A549 (cell line): Measurements from ENCODE around the gene GPR160.

Source experiments
- EP300 ChIP-seq, 2 experiments: fragments of >200 bp; sonication (Bioruptor Twin); formaldehyde crosslinking; IDR thresholded peaks; 2 replicates in 1 of 2; 3 replicates in 1 of 2; pipeline ENCODE4 v1.6.1; 2016 to 2017
- PHF8 ChIP-seq: fragments of 200-600 bp; sonication (generic); IDR thresholded peaks from 2 replicates; pipeline ENCODE4 v1.6.1; 2016; ENCODE audit warnings: low read depth, mild to moderate bottlenecking, antibody characterized with exemption, moderate library complexity, borderline replicate concordance
- POLR2A ChIP-seq: IDR thresholded peaks from 2 replicates; pipeline ENCODE4 v1.6.1; 2012; ENCODE audit warnings: mild to moderate bottlenecking, low read length
- TF ChIP-seq, protein P1 (sequence below): IDR thresholded peaks from 2 replicates; pipeline ENCODE4 v1.6.1; 2012; ENCODE audit warnings: low read depth, borderline replicate concordance
- TF ChIP-seq, protein P2 (sequence below): fragments of >200 bp; sonication (Bioruptor Twin); formaldehyde crosslinking; IDR thresholded peaks from 3 replicates; pipeline ENCODE4 v1.5.1; 2016

DNA sequence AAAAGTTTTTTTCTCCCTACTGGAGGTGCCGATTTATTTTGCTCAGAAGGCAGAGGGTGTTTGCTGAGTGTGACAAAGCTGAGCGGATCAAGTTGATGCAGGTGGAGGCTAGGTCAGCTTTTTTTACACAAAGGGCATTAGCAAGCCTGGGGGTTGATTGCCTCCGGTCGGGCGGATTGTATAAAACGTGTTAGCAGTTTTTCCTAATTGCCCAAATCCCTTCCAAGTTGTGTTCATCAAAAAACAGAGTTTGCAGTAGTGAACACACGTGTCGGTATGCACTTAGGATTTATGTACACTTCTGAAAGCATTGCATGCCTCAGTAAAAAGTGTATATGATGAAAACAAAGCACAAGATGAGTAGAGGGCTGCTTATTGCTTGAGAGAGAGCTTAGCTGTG is 2.6 kb downstream of the GPR160 start:
- TF ChIP-seq PHF8 (no peak), EP300 (IDR thresholded peaks at IDR 0.05) (no peak), POLR2A (no peak)
- TF ChIP-seq, protein P1, sequence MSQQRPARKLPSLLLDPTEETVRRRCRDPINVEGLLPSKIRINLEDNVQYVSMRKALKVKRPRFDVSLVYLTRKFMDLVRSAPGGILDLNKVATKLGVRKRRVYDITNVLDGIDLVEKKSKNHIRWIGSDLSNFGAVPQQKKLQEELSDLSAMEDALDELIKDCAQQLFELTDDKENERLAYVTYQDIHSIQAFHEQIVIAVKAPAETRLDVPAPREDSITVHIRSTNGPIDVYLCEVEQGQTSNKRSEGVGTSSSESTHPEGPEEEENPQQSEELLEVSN = no peak
- TF ChIP-seq, protein P2, sequence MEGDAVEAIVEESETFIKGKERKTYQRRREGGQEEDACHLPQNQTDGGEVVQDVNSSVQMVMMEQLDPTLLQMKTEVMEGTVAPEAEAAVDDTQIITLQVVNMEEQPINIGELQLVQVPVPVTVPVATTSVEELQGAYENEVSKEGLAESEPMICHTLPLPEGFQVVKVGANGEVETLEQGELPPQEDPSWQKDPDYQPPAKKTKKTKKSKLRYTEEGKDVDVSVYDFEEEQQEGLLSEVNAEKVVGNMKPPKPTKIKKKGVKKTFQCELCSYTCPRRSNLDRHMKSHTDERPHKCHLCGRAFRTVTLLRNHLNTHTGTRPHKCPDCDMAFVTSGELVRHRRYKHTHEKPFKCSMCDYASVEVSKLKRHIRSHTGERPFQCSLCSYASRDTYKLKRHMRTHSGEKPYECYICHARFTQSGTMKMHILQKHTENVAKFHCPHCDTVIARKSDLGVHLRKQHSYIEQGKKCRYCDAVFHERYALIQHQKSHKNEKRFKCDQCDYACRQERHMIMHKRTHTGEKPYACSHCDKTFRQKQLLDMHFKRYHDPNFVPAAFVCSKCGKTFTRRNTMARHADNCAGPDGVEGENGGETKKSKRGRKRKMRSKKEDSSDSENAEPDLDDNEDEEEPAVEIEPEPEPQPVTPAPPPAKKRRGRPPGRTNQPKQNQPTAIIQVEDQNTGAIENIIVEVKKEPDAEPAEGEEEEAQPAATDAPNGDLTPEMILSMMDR = no peak
